IMR-90 (cell line): ENCODE results near the gene CAPN7.

ENCODE experiments used
- BHLHE40 ChIP-seq: fragments of 150-350 bp; IDR thresholded peaks from 2 replicates; pipeline ENCODE4 v1.6.1; 2016; ENCODE audit warnings: mild to moderate bottlenecking, low read depth, low read length
- CEBPB ChIP-seq: IDR thresholded peaks from 2 replicates; pipeline ENCODE4 v1.6.1; 2012; ENCODE audit warnings: low read depth, low read length, improper control_type of control experiment
- CHD1 ChIP-seq: IDR thresholded peaks from 2 replicates; pipeline ENCODE4 v1.6.1; 2012; ENCODE audit warnings: low read depth, low read length, improper control_type of control experiment
- FOS ChIP-seq: fragments of 150-350 bp; IDR thresholded peaks from 2 replicates; pipeline ENCODE4 v1.6.1; 2016; ENCODE audit warnings: low read depth, low read length
- MAFK ChIP-seq: IDR thresholded peaks from 2 replicates; pipeline ENCODE4 v1.6.1; 2012; ENCODE audit warnings: low read depth, low read length, improper control_type of control experiment
- MAZ ChIP-seq: IDR thresholded peaks from 2 replicates; pipeline ENCODE4 v1.6.1; 2012; ENCODE audit warnings: low read depth, mild to moderate bottlenecking, low read length, improper control_type of control experiment, moderate library complexity, borderline replicate concordance
- POLR2A ChIP-seq: IDR thresholded peaks from 2 replicates; pipeline ENCODE4 v1.6.1; 2012; ENCODE audit warnings: mild to moderate bottlenecking, low read depth, low read length
- RCOR1 ChIP-seq: IDR thresholded peaks from 2 replicates; pipeline ENCODE4 v1.6.1; 2012; ENCODE audit warnings: mild to moderate bottlenecking, low read length, improper control_type of control experiment; ENCODE audit not compliant: insufficient replicate concordance
- RFX5 ChIP-seq: IDR thresholded peaks from 2 replicates; pipeline ENCODE4 v1.8.0; 2012; ENCODE audit warnings: low read depth, mild to moderate bottlenecking, low read length, moderate library complexity
- SMC3 ChIP-seq: fragments of 150-350 bp; IDR thresholded peaks from 2 replicates; pipeline ENCODE4 v1.6.1; 2016; ENCODE audit warnings: low read depth, mild to moderate bottlenecking, antibody characterized with exemption, low read length, moderate library complexity
- TF ChIP-seq, protein P1 (sequence below): conservative IDR thresholded peaks from 2 replicates; pipeline ENCODE4 v1.5.1; 2012; ENCODE audit warnings: mild to moderate bottlenecking, low read depth, low read length, improper control_type of control experiment
- TF ChIP-seq, protein P2 (sequence below): fragments of 150-350 bp; IDR thresholded peaks from 2 replicates; pipeline ENCODE4 v1.6.1; 2016; ENCODE audit warnings: low read depth, mild to moderate bottlenecking, low read length, moderate library complexity, borderline replicate concordance

DNA sequence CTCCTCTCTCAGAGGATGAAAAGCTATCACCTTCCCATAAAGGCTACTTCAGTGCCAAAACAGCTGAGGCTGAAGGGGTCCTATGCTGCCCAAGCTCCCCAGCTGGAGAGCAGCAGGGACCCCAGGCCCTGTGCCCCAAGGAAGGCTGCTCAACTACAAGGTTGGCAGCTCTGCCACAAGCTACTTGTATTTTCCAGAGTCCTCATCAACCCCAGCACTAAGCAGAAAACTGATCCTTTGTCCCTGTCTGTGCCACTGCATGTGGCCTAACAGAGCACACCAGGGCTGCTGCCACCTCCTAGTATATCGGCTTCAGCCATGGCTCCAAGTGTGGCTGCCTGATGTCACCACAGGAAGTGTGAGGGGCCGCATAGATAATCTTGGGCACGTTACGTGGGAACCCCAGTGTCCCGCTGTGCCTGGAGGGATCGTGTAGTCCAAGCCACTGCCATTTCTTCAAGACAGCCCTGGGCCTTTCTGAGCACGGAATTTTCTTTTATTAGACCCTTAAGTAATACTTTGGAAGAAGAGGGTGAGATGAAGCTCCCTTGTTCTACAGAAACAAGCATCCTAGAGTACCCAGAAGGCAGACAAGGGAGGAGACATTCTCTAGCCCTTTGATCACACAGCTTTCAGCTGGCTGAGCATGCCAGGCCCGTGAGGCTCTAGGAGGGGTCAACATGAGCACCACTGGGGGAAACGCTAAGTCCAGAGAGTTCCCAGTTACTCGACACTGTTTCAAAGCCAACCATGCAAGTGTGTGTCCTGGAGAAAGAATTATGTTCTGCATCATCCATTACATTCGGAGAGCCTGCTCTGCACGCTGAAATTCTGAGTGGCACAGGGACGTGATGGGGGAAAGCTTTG, 60.7 kb downstream of the CAPN7 start:
- TF ChIP-seq SMC3 (no peak), POLR2A (no peak), RCOR1 (no peak), FOS (no peak), MAZ (no peak), CHD1 (no peak), BHLHE40 (no peak), RFX5 (no peak), MAFK (no peak), CEBPB (no peak)
- TF ChIP-seq, protein P1, sequence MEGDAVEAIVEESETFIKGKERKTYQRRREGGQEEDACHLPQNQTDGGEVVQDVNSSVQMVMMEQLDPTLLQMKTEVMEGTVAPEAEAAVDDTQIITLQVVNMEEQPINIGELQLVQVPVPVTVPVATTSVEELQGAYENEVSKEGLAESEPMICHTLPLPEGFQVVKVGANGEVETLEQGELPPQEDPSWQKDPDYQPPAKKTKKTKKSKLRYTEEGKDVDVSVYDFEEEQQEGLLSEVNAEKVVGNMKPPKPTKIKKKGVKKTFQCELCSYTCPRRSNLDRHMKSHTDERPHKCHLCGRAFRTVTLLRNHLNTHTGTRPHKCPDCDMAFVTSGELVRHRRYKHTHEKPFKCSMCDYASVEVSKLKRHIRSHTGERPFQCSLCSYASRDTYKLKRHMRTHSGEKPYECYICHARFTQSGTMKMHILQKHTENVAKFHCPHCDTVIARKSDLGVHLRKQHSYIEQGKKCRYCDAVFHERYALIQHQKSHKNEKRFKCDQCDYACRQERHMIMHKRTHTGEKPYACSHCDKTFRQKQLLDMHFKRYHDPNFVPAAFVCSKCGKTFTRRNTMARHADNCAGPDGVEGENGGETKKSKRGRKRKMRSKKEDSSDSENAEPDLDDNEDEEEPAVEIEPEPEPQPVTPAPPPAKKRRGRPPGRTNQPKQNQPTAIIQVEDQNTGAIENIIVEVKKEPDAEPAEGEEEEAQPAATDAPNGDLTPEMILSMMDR = no peak
- TF ChIP-seq, protein P2, sequence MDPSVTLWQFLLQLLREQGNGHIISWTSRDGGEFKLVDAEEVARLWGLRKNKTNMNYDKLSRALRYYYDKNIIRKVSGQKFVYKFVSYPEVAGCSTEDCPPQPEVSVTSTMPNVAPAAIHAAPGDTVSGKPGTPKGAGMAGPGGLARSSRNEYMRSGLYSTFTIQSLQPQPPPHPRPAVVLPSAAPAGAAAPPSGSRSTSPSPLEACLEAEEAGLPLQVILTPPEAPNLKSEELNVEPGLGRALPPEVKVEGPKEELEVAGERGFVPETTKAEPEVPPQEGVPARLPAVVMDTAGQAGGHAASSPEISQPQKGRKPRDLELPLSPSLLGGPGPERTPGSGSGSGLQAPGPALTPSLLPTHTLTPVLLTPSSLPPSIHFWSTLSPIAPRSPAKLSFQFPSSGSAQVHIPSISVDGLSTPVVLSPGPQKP = no peak
